ENCODE results near the gene STAB2.
A peak's percentile ranks its signal among the peaks of the same experiment; 100 is the strongest.

STAB2 gene

DNA sequence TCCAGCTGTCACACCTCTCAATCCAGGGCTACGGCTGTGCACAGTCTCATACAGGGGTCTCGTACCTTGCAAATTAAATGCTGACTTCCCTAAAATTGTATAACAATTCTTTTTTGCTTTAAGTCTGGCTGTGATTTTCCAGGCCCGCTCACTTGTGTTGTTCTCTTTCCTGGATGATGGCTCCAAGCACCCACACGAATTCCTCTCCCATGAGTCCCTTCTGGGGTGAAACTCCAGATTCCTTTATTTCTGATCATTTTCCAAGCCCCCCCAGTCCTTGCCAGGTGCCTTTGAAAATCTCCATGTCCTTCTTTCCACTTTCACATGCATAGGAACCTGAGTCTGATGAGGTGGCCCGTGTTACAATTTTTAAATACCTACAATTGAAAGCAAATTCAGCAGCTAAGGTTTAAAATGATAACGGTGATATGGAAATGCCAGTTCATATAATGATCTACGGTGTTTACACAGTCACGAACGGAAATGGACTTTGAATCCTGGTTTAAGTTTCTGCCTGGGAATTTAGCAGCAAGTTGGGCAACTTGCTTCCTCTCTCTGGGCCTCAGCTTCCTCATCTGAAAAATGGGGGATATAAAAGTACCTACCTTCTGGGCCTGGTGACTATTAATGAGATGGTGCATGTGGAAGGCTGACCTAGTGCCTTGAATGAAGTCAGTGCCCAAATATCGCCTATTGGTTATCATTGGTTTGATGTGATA is 85.5 kb downstream of the STAB2 start:
- Mint-ChIP-seq H3K27me3 (ENCODE audit: low read depth, poor library complexity) (peaks cover 6% of the 10 kb centered on the region), H3K36me3 (ENCODE audit: low read depth) (no peaks in the 10 kb centered on the region), H3K27ac (no peak overlapping the region), H3K4me3 (no peak overlapping the region), H3K9me3 (no peaks in the 10 kb centered on the region), H3K4me1 (peaks cover 21% of the 10 kb centered on the region)
- TF ChIP-seq, protein P1, sequence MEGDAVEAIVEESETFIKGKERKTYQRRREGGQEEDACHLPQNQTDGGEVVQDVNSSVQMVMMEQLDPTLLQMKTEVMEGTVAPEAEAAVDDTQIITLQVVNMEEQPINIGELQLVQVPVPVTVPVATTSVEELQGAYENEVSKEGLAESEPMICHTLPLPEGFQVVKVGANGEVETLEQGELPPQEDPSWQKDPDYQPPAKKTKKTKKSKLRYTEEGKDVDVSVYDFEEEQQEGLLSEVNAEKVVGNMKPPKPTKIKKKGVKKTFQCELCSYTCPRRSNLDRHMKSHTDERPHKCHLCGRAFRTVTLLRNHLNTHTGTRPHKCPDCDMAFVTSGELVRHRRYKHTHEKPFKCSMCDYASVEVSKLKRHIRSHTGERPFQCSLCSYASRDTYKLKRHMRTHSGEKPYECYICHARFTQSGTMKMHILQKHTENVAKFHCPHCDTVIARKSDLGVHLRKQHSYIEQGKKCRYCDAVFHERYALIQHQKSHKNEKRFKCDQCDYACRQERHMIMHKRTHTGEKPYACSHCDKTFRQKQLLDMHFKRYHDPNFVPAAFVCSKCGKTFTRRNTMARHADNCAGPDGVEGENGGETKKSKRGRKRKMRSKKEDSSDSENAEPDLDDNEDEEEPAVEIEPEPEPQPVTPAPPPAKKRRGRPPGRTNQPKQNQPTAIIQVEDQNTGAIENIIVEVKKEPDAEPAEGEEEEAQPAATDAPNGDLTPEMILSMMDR (IDR thresholded peaks at IDR 0.05): no peak
- DNase-seq: no peak

DNA sequence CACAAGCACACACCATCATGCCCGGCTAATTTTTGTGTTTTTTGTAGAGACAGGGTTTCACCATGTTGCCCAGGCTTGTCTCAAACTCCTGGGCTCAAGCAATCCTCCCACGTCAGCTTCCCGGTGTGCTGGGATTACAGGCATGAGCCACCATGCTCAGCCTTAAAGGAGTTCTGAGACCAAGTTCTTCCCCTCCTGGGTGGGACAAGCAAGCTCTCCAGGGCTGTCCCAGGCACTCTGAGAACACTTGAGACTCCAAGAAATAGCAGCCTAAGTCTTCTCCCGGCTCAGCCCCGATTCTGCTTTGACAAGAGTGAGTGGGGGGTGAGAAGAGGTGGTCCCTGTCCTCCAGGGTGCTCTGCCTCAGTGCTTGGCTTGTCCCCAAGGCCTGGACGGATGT is 86.4 kb downstream of the STAB2 start:
- Mint-ChIP-seq H3K27me3 (ENCODE audit: low read depth, poor library complexity) (peaks cover 6% of the 10 kb centered on the region), H3K4me1 (peaks cover 21% of the 10 kb centered on the region), H3K4me3 (no peak overlapping the region), H3K36me3 (ENCODE audit: low read depth) (no peaks in the 10 kb centered on the region), H3K27ac (peak overlapping the region; percentile 62), H3K9me3 (no peaks in the 10 kb centered on the region)
- TF ChIP-seq, protein P1 (IDR thresholded peaks at IDR 0.05): no peak
- no peak for DNase-seq

DNA sequence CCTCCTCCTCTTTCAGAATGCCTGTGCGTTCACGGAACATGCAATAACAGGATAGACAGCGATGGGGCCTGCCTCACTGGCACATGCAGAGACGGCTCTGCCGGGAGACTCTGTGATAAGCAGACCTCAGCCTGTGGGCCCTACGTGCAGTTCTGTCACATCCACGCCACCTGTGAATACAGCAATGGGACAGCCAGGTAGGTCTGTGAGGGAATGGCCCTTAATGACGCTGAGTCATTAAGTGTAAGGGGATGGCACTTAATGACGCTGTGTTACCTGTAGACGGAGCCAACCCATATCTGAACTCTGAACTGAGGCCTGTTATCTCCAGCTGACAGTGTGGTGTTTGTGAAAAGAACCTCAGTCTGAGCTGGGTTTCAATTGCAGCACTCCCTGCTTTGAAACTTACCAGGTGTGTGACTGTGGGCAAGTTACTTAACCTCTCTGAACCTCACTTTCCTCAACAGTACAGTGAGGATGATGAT is 86.9 kb downstream of the STAB2 start:
- Mint-ChIP-seq H3K4me3 (no peak overlapping the region), H3K36me3 (ENCODE audit: low read depth) (no peaks in the 10 kb centered on the region), H3K27me3 (ENCODE audit: low read depth, poor library complexity) (peaks cover 6% of the 10 kb centered on the region), H3K9me3 (no peaks in the 10 kb centered on the region), H3K4me1 (peaks cover 21% of the 10 kb centered on the region), H3K27ac (no peak overlapping the region)
- TF ChIP-seq, protein P1 (IDR thresholded peaks at IDR 0.05): no peak
- DNase-seq: no peak

DNA sequence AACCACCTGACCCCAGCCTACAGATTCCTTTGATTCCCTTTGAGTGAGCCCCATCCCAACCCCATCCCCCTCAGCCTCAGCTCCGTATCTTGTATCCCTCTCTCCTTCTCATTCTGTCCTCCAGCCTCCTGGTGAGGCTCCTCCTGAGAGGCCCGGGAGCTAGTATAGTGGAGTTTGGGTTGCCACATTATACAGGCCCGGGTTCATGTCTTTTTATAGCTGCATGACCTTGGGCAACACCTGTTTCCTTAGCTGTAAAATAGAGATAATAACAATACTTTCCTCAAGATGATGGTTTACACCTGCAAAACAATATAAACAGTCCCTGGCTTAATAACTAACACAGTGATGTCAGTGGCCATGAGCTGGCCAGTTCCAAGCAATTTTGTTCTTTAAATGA is 89.8 kb downstream of the STAB2 start:
- Mint-ChIP-seq H3K4me3 (no peak overlapping the region), H3K4me1 (peaks cover 33% of the 10 kb centered on the region), H3K27ac (no peak overlapping the region), H3K27me3 (ENCODE audit: low read depth, poor library complexity) (peaks cover 6% of the 10 kb centered on the region), H3K36me3 (ENCODE audit: low read depth) (no peaks in the 10 kb centered on the region), H3K9me3 (no peaks in the 10 kb centered on the region)
- DNase-seq: no peak
- TF ChIP-seq, protein P1 (IDR thresholded peaks at IDR 0.05): no peak

DNA sequence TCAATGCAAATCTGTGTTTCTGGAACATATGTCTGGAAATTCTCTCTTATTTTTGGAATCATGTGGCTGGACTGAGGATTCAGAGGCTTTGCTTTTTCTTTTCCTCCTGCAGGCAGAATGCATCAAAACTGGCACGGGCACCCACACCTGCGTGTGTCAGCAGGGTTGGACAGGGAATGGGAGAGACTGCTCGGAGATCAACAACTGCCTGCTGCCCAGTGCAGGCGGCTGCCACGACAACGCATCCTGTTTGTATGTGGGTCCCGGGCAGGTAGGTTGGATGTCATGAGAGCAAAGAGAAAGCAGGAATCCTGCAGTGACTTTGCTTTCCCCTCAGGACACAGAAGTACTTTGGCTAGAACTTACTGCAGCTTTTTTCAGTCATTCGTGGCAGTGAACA is 90.3 kb downstream of the STAB2 start:
- no peak for DNase-seq
- peaks cover 6% of the 10 kb centered on the region for H3K27me3 Mint-ChIP-seq (ENCODE audit: low read depth, poor library complexity)
- TF ChIP-seq, protein P1 (IDR thresholded peaks at IDR 0.05): no peak
- no peak overlapping the region for H3K4me3 Mint-ChIP-seq
- no peaks in the 10 kb centered on the region for H3K9me3 Mint-ChIP-seq
- H3K36me3 Mint-ChIP-seq (ENCODE audit: low read depth): no peaks in the 10 kb centered on the region
- peaks cover 33% of the 10 kb centered on the region for H3K4me1 Mint-ChIP-seq
- no peak overlapping the region for H3K27ac Mint-ChIP-seq

DNA sequence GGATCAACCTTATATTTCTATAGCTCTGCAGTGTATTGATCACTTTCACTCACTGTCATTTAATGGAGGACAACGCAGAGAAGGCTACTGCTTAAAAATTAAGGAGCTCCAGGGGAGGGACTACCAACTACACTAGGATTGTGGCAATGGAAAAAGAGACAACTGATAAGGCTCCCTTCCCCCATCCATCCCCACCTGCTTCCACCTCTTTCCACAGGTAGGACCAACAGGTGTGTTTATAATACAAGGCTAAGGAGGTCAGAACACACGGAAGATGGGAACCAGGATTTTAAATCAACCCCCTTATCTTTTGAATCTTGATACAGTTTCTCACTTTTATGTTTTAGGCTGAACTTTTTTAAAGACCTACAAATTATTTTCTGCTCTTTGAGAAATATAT is 90.8 kb downstream of the STAB2 start:
- H3K27ac Mint-ChIP-seq: no peak overlapping the region
- H3K4me1 Mint-ChIP-seq: peaks cover 33% of the 10 kb centered on the region
- H3K27me3 Mint-ChIP-seq (ENCODE audit: low read depth, poor library complexity): peaks cover 9% of the 10 kb centered on the region
- H3K9me3 Mint-ChIP-seq: no peaks in the 10 kb centered on the region
- TF ChIP-seq, protein P1 (IDR thresholded peaks at IDR 0.05): no peak
- no peak for DNase-seq
- no peaks in the 10 kb centered on the region for H3K36me3 Mint-ChIP-seq (ENCODE audit: low read depth)
- no peak overlapping the region for H3K4me3 Mint-ChIP-seq
